Lower leg skin (tissue), 3 donors: ENCODE data around the gene SKIC2.

Experiments
- POLR2A ChIP-seq, 2 donors: fragments of 450-650 bp; IDR thresholded peaks; one replicate each; pipeline ENCODE4 v1.6.1; 2016 to 2017; ENCODE audit warnings: antibody characterized with exemption in 2 of 2, mild to moderate bottlenecking in 1 of 2, moderate library complexity in 1 of 2
- TF ChIP-seq, protein P1 (sequence below), 3 donors: fragments of 450-650 bp; IDR thresholded peaks; one replicate each; pipeline ENCODE4 v1.5.1; 2016; ENCODE audit warnings: antibody characterized with exemption in 3 of 3, mild to moderate bottlenecking in 3 of 3, moderate library complexity in 2 of 3

DNA sequence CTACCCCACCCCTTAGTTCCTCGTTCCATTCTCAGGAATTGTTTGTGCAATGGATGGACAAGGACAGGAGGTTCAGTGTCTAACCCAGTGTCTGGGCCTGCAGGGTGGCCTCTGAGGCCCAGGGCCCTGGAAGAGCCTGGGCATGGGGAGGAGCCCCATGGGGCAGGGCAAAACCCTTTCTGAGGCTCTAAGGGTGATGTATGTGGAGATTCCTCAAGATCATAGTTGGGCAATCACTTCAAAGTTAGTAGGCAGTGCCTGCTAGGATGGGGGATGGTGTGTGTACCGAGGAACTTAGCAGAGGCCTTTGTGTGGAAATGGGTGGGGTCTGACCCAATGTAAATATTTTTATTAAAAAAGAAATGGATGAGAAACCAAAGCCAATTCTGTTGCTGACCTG is 38.2 kb upstream of the SKIC2 start:
- TF ChIP-seq, protein P1, sequence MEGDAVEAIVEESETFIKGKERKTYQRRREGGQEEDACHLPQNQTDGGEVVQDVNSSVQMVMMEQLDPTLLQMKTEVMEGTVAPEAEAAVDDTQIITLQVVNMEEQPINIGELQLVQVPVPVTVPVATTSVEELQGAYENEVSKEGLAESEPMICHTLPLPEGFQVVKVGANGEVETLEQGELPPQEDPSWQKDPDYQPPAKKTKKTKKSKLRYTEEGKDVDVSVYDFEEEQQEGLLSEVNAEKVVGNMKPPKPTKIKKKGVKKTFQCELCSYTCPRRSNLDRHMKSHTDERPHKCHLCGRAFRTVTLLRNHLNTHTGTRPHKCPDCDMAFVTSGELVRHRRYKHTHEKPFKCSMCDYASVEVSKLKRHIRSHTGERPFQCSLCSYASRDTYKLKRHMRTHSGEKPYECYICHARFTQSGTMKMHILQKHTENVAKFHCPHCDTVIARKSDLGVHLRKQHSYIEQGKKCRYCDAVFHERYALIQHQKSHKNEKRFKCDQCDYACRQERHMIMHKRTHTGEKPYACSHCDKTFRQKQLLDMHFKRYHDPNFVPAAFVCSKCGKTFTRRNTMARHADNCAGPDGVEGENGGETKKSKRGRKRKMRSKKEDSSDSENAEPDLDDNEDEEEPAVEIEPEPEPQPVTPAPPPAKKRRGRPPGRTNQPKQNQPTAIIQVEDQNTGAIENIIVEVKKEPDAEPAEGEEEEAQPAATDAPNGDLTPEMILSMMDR (IDR thresholded peaks at IDR 0.05), result no peak
- TF ChIP-seq POLR2A (IDR thresholded peaks at IDR 0.05), result no peak
